ENCODE measurements around the gene TMOD4. TPM values are rescaled to one million over a fixed set of nuclear protein-coding genes. Genes with fewer than 3 reads are reported as not detected.

Gene TMOD4
- total and polyA plus RNA-seq, 2 experiments from 2014 or later: 0.44 TPM; not detected in 1

- no peak for TF ChIP-seq EZH2phosphoT487 (IDR thresholded peaks at IDR 0.05; ENCODE audit: low read depth, severe bottlenecking, unreplicated experiment)
- TF ChIP-seq CTCF (IDR thresholded peaks at IDR 0.05; ENCODE audit: poor library complexity): no peak
- TF ChIP-seq EZH2 (IDR thresholded peaks at IDR 0.05; ENCODE audit: borderline replicate concordance): no peak
- peak overlapping the region; percentile 75 for H3K27ac ChIP-seq
- no peak overlapping the region for H2AFZ ChIP-seq
- peak overlapping the region; percentile 56 for H3K4me3 ChIP-seq
- H3K4me2 ChIP-seq: peak overlapping the region; percentile 81
- no peak for DNase-seq (ENCODE audit: low spot score)
- no peaks in the 10 kb centered on the region for H3K36me3 ChIP-seq (replicated peaks; ENCODE audit: insufficient read depth, low read depth)
- no peaks in the 10 kb centered on the region for H3K27me3 ChIP-seq
- WGBS (ENCODE audit: low lambda C conversion rate, missing lambda C conversion rate): 90% methylated on average over 6 of the region's 6 CpGs
- no peaks in the 10 kb centered on the region for H4K20me1 ChIP-seq (ENCODE audit: insufficient read depth, poor library complexity, severe bottlenecking)
- no peaks in the 10 kb centered on the region for H3K9me3 ChIP-seq (ENCODE audit: low read depth)
- no peaks in the 10 kb centered on the region for H3K9me2 ChIP-seq (replicated peaks; ENCODE audit: insufficient read depth)
- peaks cover 37% of the 10 kb centered on the region for H3K79me2 ChIP-seq
- peaks cover 15% of the 10 kb centered on the region for H3K4me1 ChIP-seq (ENCODE audit: insufficient read depth)
Measured at GRCh38 chr1:151167116-151167515, 8.7 kb downstream of the TMOD4 start.

- Histone ChIP-seq H3K36me3 (replicated peaks; ENCODE audit: insufficient read depth, low read depth) (no peaks in the 10 kb centered on the region), H2AFZ (peak overlapping the region; percentile 64), H3K27ac (peak overlapping the region; percentile 75), H3K9me3 (ENCODE audit: low read depth) (no peaks in the 10 kb centered on the region), H3K9me2 (replicated peaks; ENCODE audit: insufficient read depth) (no peaks in the 10 kb centered on the region), H3K4me2 (peak overlapping the region; percentile 81), H3K4me3 (peak overlapping the region; percentile 56), H3K27me3 (no peaks in the 10 kb centered on the region), H3K79me2 (peaks cover 37% of the 10 kb centered on the region), H4K20me1 (ENCODE audit: insufficient read depth, poor library complexity, severe bottlenecking) (no peaks in the 10 kb centered on the region), H3K4me1 (ENCODE audit: insufficient read depth) (peaks cover 15% of the 10 kb centered on the region)
- DNase-seq (ENCODE audit: low spot score): peak; percentile 54
- WGBS (ENCODE audit: low lambda C conversion rate, missing lambda C conversion rate): 7% methylated on average over 14 of the region's 15 CpGs
- TF ChIP-seq EZH2phosphoT487 (IDR thresholded peaks at IDR 0.05; ENCODE audit: low read depth, severe bottlenecking, unreplicated experiment) (no peak), CTCF (IDR thresholded peaks at IDR 0.05; ENCODE audit: poor library complexity) (no peak), EZH2 (IDR thresholded peaks at IDR 0.05; ENCODE audit: borderline replicate concordance) (no peak)
Measured at GRCh38 chr1:151166505-151166956, 9.2 kb downstream of the TMOD4 start.

GRCh38 chr1:151165738-151166504 is 9.9 kb downstream of the TMOD4 start, which contains the start of the genes LYSMD1 and SCNM1:
TSS of gene LYSMD1 (minus strand) at chr1:151165902. CDS start at chr1:151165258, 644 bp downstream.
TSS of gene SCNM1 (plus strand) at chr1:151166144. CDS start at chr1:151166153, 9 bp downstream.
- Histone ChIP-seq H3K79me2 (peaks cover 37% of the 10 kb centered on the region), H3K9me3 (ENCODE audit: low read depth) (no peaks in the 10 kb centered on the region), H3K4me2 (peak within 1 kb of the TSS; percentile 81), H3K27ac (peak within 1 kb of the TSS; percentile 88), H3K4me1 (ENCODE audit: insufficient read depth) (peaks cover 15% of the 10 kb centered on the region), H3K36me3 (replicated peaks; ENCODE audit: insufficient read depth, low read depth) (no peaks in the 10 kb centered on the region), H4K20me1 (ENCODE audit: insufficient read depth, poor library complexity, severe bottlenecking) (no peaks in the 10 kb centered on the region), H3K9me2 (replicated peaks; ENCODE audit: insufficient read depth) (no peaks in the 10 kb centered on the region), H2AFZ (peak within 1 kb of the TSS; percentile 86), H3K27me3 (no peaks in the 10 kb centered on the region), H3K4me3 (peak within 1 kb of the TSS; percentile 64)
- under 1% methylated on average over 38 of the region's 38 CpGs for WGBS (ENCODE audit: low lambda C conversion rate, missing lambda C conversion rate)
- peak; percentile 97 for DNase-seq (ENCODE audit: low spot score)
- TF ChIP-seq CTCF (IDR thresholded peaks at IDR 0.05; ENCODE audit: poor library complexity): no peak
- no peak for TF ChIP-seq EZH2phosphoT487 (IDR thresholded peaks at IDR 0.05; ENCODE audit: low read depth, severe bottlenecking, unreplicated experiment)
- TF ChIP-seq EZH2 (IDR thresholded peaks at IDR 0.05; ENCODE audit: borderline replicate concordance): no peak
